ENCODE results near the gene ARMCX6.

- TF ChIP-seq CTCF (conservative IDR thresholded peaks at IDR 0.05; ENCODE audit: low read length) (no peak), EZH2phosphoT487 (IDR thresholded peaks at IDR 0.05; ENCODE audit: borderline replicate concordance) (no peak)
Measured at GRCh38 chrX:101658661-101659491, 41.1 kb upstream of the ARMCX6 start.
